Trophoblast cell (in vitro differentiated cells and primary cell): ENCODE measurements around the gene VWA3B.
"Not testable (repeated sequence)": the region's sequence is repeated elsewhere in the genome, so short reads cannot be mapped to it uniquely, and the experiment has no call there.

Experiments used
- DNase-seq, 2 donors: peaks; one replicate each; pipeline ENCODE4 v3.0.0-alpha.2; 2016
- H2AFZ ChIP-seq: 2 replicates; pipeline ENCODE4 v1.6.1; 2013; ENCODE audit warnings: low read length, moderate library complexity, mild to moderate bottlenecking; ENCODE audit not compliant: insufficient read depth, poor library complexity
- H2AK5ac ChIP-seq: 2 replicates; pipeline ENCODE4 v1.6.1; 2013; ENCODE audit warnings: mild to moderate bottlenecking, low read length
- H2BK120ac ChIP-seq: 2 replicates; pipeline ENCODE4 v1.6.1; 2013; ENCODE audit warnings: low read length, mild to moderate bottlenecking, moderate library complexity; ENCODE audit not compliant: insufficient read depth, poor library complexity
- H2BK12ac ChIP-seq: 2 replicates; pipeline ENCODE4 v1.6.1; 2013; ENCODE audit warnings: mild to moderate bottlenecking, low read length, moderate library complexity
- H2BK5ac ChIP-seq: 2 replicates; pipeline ENCODE4 v1.6.1; 2013; ENCODE audit warnings: low read length, low read depth, moderate library complexity, mild to moderate bottlenecking; ENCODE audit not compliant: poor library complexity
- H3K14ac ChIP-seq: 2 replicates; pipeline ENCODE4 v1.6.1; 2013; ENCODE audit warnings: mild to moderate bottlenecking, low read length
- H3K18ac ChIP-seq: 2 replicates; pipeline ENCODE4 v1.6.1; 2013; ENCODE audit warnings: mild to moderate bottlenecking, low read length
- H3K23ac ChIP-seq: 2 replicates; pipeline ENCODE4 v1.6.1; 2013; ENCODE audit warnings: low read length
- H3K27ac ChIP-seq: 2 replicates; pipeline ENCODE4 v1.5.1; 2013; ENCODE audit warnings: low read depth, mild to moderate bottlenecking, inconsistent platforms, low read length, moderate library complexity
- H3K27me3 ChIP-seq: 2 replicates; pipeline ENCODE4 v1.6.1; 2013; ENCODE audit warnings: inconsistent platforms, mild to moderate bottlenecking, low read length, moderate library complexity; ENCODE audit not compliant: insufficient read depth
- H3K36me3 ChIP-seq, 2 experiments: 1 replicate in 1 of 2; 2 replicates in 1 of 2; pipeline ENCODE4 v1.6.1; 2013; ENCODE audit warnings: low read length in 2 of 2, mild to moderate bottlenecking in 2 of 2, moderate library complexity in 1 of 2; ENCODE audit not compliant: insufficient read depth in 2 of 2, control insufficient read depth in 1 of 2
- H3K4ac ChIP-seq: 2 replicates; pipeline ENCODE4 v1.6.1; 2013; ENCODE audit warnings: low read depth, mild to moderate bottlenecking, low read length, moderate library complexity
- H3K4me1 ChIP-seq, 2 experiments: 1 replicate in 1 of 2; 2 replicates in 1 of 2; pipeline ENCODE4 v1.6.1; 2013; ENCODE audit warnings: low read length in 2 of 2, mild to moderate bottlenecking in 2 of 2, moderate library complexity in 1 of 2; ENCODE audit not compliant: insufficient read depth in 2 of 2, control insufficient read depth in 1 of 2
- H3K4me2 ChIP-seq: 2 replicates; pipeline ENCODE4 v1.6.1; 2013; ENCODE audit warnings: inconsistent platforms, mild to moderate bottlenecking, low read length, moderate library complexity
- H3K4me3 ChIP-seq: 2 replicates; pipeline ENCODE4 v1.5.1; 2013; ENCODE audit warnings: mild to moderate bottlenecking, low read depth, low read length, inconsistent platforms
- H3K79me1 ChIP-seq: one replicate; pipeline ENCODE4 v1.6.1; 2013; ENCODE audit warnings: low read length
- H3K79me2 ChIP-seq: 2 replicates; pipeline ENCODE4 v1.6.1; 2013; ENCODE audit warnings: low read length, mild to moderate bottlenecking; ENCODE audit not compliant: control insufficient read depth, insufficient read depth, poor library complexity
- H3K9ac ChIP-seq: 2 replicates; pipeline ENCODE4 v1.6.1; 2013; ENCODE audit warnings: mild to moderate bottlenecking, low read length
- H3K9me3 ChIP-seq: 2 replicates; pipeline ENCODE4 v1.6.1; 2013; ENCODE audit warnings: low read depth, mild to moderate bottlenecking, control low read depth, inconsistent platforms, low read length; ENCODE audit not compliant: insufficient read depth
- H4K12ac ChIP-seq: 2 replicates; pipeline ENCODE4 v1.6.1; 2013; ENCODE audit warnings: low read depth, mild to moderate bottlenecking, low read length, moderate library complexity
- H4K8ac ChIP-seq: 2 replicates; pipeline ENCODE4 v1.6.1; 2013; ENCODE audit warnings: low read depth, mild to moderate bottlenecking, low read length, moderate library complexity
- H4K91ac ChIP-seq: one replicate; pipeline ENCODE4 v1.6.1; 2013; ENCODE audit warnings: low read depth, mild to moderate bottlenecking, low read length, moderate library complexity
- whole genome bisulfite sequencing: extraction: QIAGEN DNeasy Blood & Tissue Kit; methylation state at CpG from one replicate; pipeline ENCODE4 v1.1.7; 2013; ENCODE audit warnings: missing lambda C conversion rate; ENCODE audit not compliant: insufficient read length, insufficient coverage; ENCODE audit errors: extremely low coverage; 5-methylcytosine and 5-hydroxymethylcytosine counted together

The VWA3B gene

DNA sequence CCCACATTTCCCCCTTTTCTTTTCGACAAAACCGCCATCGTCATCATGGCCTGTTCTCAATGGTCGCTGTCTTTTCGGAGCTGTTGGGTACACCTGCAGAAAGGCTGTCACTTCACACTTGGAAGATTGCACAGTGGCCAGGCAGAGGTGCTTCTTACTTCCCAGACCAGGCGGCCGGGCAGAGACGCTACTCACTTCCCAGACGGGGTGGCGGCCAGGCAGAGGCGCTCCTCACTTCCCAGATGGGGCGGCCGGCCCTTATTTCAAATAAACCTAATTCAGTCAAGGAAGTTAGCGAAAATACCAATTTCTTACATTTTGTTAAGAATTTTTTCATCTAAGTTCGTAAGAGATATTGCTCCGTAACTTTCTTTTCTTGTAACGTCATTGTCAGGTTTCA lies 15.3 kb downstream of the VWA3B start:
- H3K4me1 ChIP-seq, H3K36me3 ChIP-seq, H2BK5ac ChIP-seq, H3K79me1 ChIP-seq, H2BK120ac ChIP-seq, H3K4ac ChIP-seq, H2AFZ ChIP-seq, H2AK5ac ChIP-seq, H3K27me3 ChIP-seq, H3K9ac ChIP-seq, H3K23ac ChIP-seq, DNase-seq, H3K79me2 ChIP-seq, H2BK12ac ChIP-seq, H3K18ac ChIP-seq, H3K14ac ChIP-seq, H3K27ac ChIP-seq, H4K12ac ChIP-seq, H4K8ac ChIP-seq, H3K9me3 ChIP-seq, H3K4me3 ChIP-seq, H3K4me2 ChIP-seq, H4K91ac ChIP-seq: not testable (repeated sequence)
- WGBS = no CpG with 5 or more reads among the region's 17 CpGs

DNA sequence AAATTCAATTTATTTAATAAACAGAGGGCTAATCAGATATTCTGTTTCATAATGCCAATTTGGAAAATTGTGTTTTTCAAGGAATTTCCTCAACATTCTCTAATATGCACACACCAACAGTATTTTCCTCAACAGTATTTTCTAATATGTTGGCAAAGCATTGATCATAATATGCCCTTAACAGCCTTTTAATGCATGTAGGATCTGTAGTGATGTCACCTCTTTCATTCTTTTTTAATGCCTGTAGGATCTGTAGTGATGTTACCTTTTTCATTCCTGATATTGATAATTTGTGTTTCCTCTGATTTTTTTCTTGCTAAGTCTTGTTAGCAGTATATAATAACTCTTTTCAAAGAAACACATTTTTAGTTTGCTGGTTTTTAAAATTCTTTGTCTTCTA lies 15.9 kb downstream of the VWA3B start:
- Histone ChIP-seq H3K27ac (no peak overlapping the region), H3K4me3 (no peak overlapping the region), H2BK5ac (no peak overlapping the region), H4K8ac (no peak overlapping the region), H3K79me1 (no peaks in the 10 kb centered on the region), H2BK12ac (no peak overlapping the region), H3K4ac (no peak overlapping the region), H3K4me2 (no peak overlapping the region), H3K27me3 (no peaks in the 10 kb centered on the region), H2AK5ac (no peak overlapping the region), H3K4me1 (no peaks in the 10 kb centered on the region), H3K23ac (no peak overlapping the region), H3K9ac (no peak overlapping the region), H4K91ac (no peak overlapping the region), H3K79me2 (no peaks in the 10 kb centered on the region), H3K14ac (no peak overlapping the region), H3K9me3 (peaks cover 2% of the 10 kb centered on the region), H4K12ac (no peak overlapping the region), H3K36me3 (no peaks in the 10 kb centered on the region), H2BK120ac (no peak overlapping the region), H2AFZ (no peak overlapping the region), H3K18ac (no peak overlapping the region)
- DNase-seq = no peak

DNA sequence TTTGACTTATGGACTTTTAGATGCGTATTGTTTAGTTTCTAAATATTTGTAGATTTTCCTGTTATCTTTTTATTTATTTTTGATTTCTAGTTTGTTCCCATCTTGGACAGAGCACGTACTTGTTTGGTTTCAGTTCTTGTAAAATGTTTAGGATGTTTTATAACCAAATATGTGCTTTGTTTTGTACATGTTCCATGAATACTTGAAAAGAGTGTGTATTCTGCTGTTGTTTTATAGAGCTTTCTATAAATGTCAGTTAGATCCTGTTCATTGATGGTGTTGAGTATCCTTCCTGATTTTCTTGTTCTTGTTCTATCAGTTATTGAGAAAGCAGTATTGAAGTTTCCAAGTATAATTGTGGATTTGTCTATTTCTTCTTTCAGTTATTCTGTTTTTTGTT lies 21.1 kb downstream of the VWA3B start:
- WGBS = no CpG with 5 or more reads among the region's 2 CpGs
- H3K27ac ChIP-seq = no peak overlapping the region
- H4K8ac ChIP-seq = no peak overlapping the region
- no peak overlapping the region for H2AK5ac ChIP-seq
- peaks cover 1% of the 10 kb centered on the region for H3K9me3 ChIP-seq
- no peaks in the 10 kb centered on the region for H3K79me1 ChIP-seq
- H3K14ac ChIP-seq = no peak overlapping the region
- DNase-seq = no peak
- no peak overlapping the region for H3K4me2 ChIP-seq
- H3K79me2 ChIP-seq = no peaks in the 10 kb centered on the region
- no peaks in the 10 kb centered on the region for H3K4me1 ChIP-seq
- H2BK120ac ChIP-seq = no peak overlapping the region
- H3K36me3 ChIP-seq = no peaks in the 10 kb centered on the region
- H4K91ac ChIP-seq = no peak overlapping the region
- H3K18ac ChIP-seq = no peak overlapping the region
- no peak overlapping the region for H3K9ac ChIP-seq
- H3K4ac ChIP-seq = no peak overlapping the region
- no peak overlapping the region for H3K23ac ChIP-seq
- H3K27me3 ChIP-seq = no peaks in the 10 kb centered on the region
- H2BK12ac ChIP-seq = no peak overlapping the region
- no peak overlapping the region for H2BK5ac ChIP-seq
- H2AFZ ChIP-seq = no peak overlapping the region
- H3K4me3 ChIP-seq = no peak overlapping the region
- no peak overlapping the region for H4K12ac ChIP-seq

GRCh38 chr2:98110741-98111140 lies 23.8 kb downstream of the VWA3B start:
- H2AFZ ChIP-seq = no peak overlapping the region
- H3K4me1 ChIP-seq = no peaks in the 10 kb centered on the region
- WGBS = no CpG with 5 or more reads among the region's 2 CpGs
- H3K4ac ChIP-seq = no peak overlapping the region
- no peak overlapping the region for H2BK120ac ChIP-seq
- no peak overlapping the region for H3K4me3 ChIP-seq
- H4K8ac ChIP-seq = no peak overlapping the region
- H3K4me2 ChIP-seq = no peak overlapping the region
- no peak overlapping the region for H2BK12ac ChIP-seq
- H3K79me2 ChIP-seq = no peaks in the 10 kb centered on the region
- no peak overlapping the region for H2AK5ac ChIP-seq
- no peak overlapping the region for H3K23ac ChIP-seq
- no peaks in the 10 kb centered on the region for H3K36me3 ChIP-seq
- H3K27ac ChIP-seq = no peak overlapping the region
- DNase-seq = no peak
- no peak overlapping the region for H4K12ac ChIP-seq
- no peak overlapping the region for H3K14ac ChIP-seq
- H3K18ac ChIP-seq = no peak overlapping the region
- no peak overlapping the region for H2BK5ac ChIP-seq
- H3K79me1 ChIP-seq = no peaks in the 10 kb centered on the region
- H3K9me3 ChIP-seq = peaks cover 1% of the 10 kb centered on the region
- H3K9ac ChIP-seq = no peak overlapping the region
- no peak overlapping the region for H4K91ac ChIP-seq
- no peaks in the 10 kb centered on the region for H3K27me3 ChIP-seq
